HG02763 (cell line): ENCODE measurements around the gene ERAP2.

Source experiments
- ATAC-seq: cut with Tn5 transposase; IDR thresholded peaks from one replicate; pipeline ENCODE4 v1.9.1; 2021; ENCODE audit warnings: mild to moderate bottlenecking, moderate library complexity; ENCODE audit not compliant: unreplicated experiment

Gene ERAP2

GRCh38 chr5:96896276-96896675, 20.0 kb downstream of the ERAP2 start:
- ATAC-seq, result peak; percentile 43

- ATAC-seq, result peak; percentile 96
Observed at GRCh38 chr5:96896806-96897205, 20.5 kb downstream of the ERAP2 start.

- ATAC-seq, result no peak
Observed at GRCh38 chr5:96901384-96901783, 25.1 kb downstream of the ERAP2 start.

- ATAC-seq, result no peak
Observed at GRCh38 chr5:96901841-96902240, 25.5 kb downstream of the ERAP2 start.

GRCh38 chr5:96902876-96903275, 26.6 kb downstream of the ERAP2 start:
- ATAC-seq, result no peak

GRCh38 chr5:96903300-96903699, 27.0 kb downstream of the ERAP2 start:
- ATAC-seq, result no peak

- no peak for ATAC-seq
Observed at GRCh38 chr5:96904054-96904931, 28.0 kb downstream of the ERAP2 start.

- ATAC-seq, result no peak
Observed at GRCh38 chr5:96905864-96906263, 29.6 kb downstream of the ERAP2 start.

GRCh38 chr5:96909003-96909402, 32.7 kb downstream of the ERAP2 start:
- no peak for ATAC-seq

GRCh38 chr5:96909435-96909834, 33.1 kb downstream of the ERAP2 start:
- ATAC-seq, result no peak

GRCh38 chr5:96911139-96911538, 34.8 kb downstream of the ERAP2 start:
- ATAC-seq, result no peak

- ATAC-seq, result no peak
Observed at GRCh38 chr5:96913233-96913632, 36.9 kb downstream of the ERAP2 start.

GRCh38 chr5:96919754-96920197, 43.5 kb downstream of the ERAP2 start:
- no peak for ATAC-seq

GRCh38 chr5:96920744-96921355, 44.5 kb downstream of the ERAP2 start:
- no peak for ATAC-seq

- ATAC-seq, result no peak
Observed at GRCh38 chr5:96922499-96923244, 46.4 kb downstream of the ERAP2 start.

GRCh38 chr5:96924016-96924443, 47.7 kb downstream of the ERAP2 start:
- ATAC-seq, result no peak

GRCh38 chr5:96926276-96926675, 50.0 kb downstream of the ERAP2 start:
- ATAC-seq, result no peak

GRCh38 chr5:96927008-96927407, 50.7 kb downstream of the ERAP2 start:
- no peak for ATAC-seq

- ATAC-seq, result no peak
Observed at GRCh38 chr5:96928931-96929708, 52.8 kb downstream of the ERAP2 start.

- no peak for ATAC-seq
Observed at GRCh38 chr5:96930058-96930457, 53.8 kb downstream of the ERAP2 start.

- ATAC-seq, result no peak
Observed at GRCh38 chr5:96930589-96930988, 54.3 kb downstream of the ERAP2 start.
